Epithelial cell of esophagus (primary cell): Measurements from ENCODE around the gene CD86.

Experiments
- DNase-seq: peaks from one replicate; pipeline ENCODE4 v3.0.0; 2010; ENCODE audit warnings: low read depth
- H3K4me3 ChIP-seq: 2 replicates; pipeline ENCODE4 v1.5.1; 2011; ENCODE audit warnings: mild to moderate bottlenecking, low read length, control low read depth
- TF ChIP-seq, protein P1 (sequence below): IDR thresholded peaks from 2 replicates; pipeline ENCODE4 v1.5.1; 2011; ENCODE audit warnings: low read depth, mild to moderate bottlenecking, low read length, control low read depth, inconsistent platforms; ENCODE audit not compliant: insufficient read depth; ENCODE audit errors: missing control alignments

Gene CD86

DNA sequence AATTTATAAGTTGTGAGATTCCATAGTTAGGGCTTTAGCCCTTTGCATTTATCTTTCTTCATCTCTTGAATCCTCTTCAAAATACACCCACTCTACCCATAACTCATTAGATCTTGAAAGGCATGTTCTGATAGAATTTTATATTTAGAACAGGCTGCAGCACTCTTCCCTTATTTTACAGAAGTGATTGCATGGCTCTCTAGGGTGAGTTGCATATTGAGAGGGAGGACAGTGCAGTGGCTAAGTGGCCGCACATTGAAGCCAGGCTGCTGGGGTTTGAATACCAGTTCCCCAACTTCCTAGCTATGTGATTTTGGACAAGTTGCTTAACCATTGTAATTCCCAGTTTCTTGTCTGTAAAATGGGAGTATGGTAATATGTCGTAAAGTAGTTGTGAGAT lies 2.5 kb downstream of the CD86 start:
- TF ChIP-seq, protein P1, sequence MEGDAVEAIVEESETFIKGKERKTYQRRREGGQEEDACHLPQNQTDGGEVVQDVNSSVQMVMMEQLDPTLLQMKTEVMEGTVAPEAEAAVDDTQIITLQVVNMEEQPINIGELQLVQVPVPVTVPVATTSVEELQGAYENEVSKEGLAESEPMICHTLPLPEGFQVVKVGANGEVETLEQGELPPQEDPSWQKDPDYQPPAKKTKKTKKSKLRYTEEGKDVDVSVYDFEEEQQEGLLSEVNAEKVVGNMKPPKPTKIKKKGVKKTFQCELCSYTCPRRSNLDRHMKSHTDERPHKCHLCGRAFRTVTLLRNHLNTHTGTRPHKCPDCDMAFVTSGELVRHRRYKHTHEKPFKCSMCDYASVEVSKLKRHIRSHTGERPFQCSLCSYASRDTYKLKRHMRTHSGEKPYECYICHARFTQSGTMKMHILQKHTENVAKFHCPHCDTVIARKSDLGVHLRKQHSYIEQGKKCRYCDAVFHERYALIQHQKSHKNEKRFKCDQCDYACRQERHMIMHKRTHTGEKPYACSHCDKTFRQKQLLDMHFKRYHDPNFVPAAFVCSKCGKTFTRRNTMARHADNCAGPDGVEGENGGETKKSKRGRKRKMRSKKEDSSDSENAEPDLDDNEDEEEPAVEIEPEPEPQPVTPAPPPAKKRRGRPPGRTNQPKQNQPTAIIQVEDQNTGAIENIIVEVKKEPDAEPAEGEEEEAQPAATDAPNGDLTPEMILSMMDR = no peak
- DNase-seq = no peak
- no peak overlapping the region for H3K4me3 ChIP-seq

DNA sequence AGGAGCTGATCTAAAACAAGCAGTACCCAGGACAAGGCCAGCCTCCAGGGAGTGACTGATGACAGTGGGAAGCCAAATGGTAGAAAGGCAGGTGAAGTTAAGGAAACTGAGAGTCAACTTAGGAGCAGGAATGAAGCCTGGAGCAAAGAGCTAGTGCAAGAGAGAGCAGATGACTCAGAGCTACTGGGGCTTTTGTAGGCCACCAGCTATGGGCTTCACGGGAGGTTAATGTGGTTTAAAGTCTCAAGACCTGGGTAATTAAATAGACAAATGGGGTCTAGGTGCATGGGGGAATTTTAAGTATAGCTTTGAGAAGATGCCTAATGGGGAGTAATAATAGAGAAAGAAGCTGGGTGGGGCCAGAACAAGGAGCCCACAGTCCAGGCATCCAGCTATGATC lies 3.1 kb downstream of the CD86 start:
- DNase-seq = peak; percentile 15
- TF ChIP-seq, protein P1 = no peak
- no peak overlapping the region for H3K4me3 ChIP-seq

DNA sequence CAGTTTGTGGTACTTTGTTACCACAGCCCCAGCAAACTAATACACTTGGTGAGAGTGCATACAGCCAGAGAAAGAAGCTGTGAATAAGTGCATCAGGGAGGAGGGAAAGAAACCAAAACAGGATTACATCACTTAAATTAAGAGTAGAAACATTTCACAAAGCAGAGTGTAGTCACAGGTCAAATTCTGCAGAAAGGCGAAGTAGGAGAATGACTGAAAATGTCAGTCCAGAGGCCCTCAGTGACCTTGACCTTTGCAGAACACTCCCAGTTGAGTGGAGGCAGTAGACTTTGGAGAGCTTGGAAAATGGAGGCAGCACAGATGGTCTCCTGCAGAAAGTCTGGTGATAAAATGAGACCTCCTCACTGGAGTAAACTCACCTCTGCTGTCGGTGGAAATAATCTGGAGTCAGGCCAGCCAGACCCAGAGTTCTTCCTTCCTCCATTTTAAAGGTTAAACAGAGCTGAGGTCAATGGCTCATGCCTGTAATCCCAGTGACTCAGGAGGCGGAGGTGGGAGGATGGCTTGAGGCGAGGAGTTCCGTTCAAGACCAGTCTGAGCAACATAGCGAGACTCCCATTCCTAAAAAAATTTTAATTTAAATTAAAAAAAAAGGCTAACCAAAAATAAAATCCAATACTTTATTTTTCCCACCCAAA lies 5.0 kb downstream of the CD86 start:
- DNase-seq = peak; percentile 43
- TF ChIP-seq, protein P1 = no peak
- no peak overlapping the region for H3K4me3 ChIP-seq

DNA sequence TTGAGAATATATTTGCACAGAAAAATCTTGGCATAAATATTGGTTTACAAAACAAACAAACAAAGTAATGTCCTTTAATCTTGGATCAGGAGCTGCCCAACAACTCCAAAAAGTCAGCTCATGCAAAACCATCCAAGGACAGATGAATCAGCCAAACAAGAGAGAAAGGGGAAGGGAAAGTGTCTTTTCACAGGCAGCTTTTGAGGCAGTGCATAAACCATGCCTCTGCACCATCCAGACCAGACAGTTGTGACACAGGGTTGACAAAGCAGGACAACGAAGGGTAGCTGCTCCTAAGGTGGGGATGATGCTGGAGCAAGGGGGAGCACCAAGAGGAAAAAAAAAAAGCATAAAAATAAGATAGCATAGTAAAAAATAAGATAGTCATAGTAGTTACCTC lies 8.7 kb downstream of the CD86 start:
- no peak for DNase-seq
- TF ChIP-seq, protein P1 = no peak
- H3K4me3 ChIP-seq = no peak overlapping the region

DNA sequence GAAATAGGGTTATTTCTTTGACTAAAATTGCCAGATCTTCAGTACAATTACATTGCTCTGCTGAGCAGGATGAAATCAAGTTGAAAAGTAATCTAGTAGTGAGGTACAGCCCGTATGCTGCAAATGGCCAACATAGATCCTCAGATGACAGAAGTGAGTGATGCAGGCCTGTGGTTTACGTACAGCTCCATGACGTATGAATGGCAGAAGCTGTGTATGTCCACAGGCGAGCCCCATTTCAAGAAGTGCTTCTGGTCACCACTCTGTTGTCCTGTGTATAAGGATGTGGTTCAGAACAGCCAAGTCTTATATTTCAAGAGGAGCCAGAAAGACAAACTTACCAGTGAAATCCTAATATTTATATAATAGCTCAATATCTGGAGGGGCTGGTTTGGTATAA lies 9.2 kb downstream of the CD86 start:
- no peak for DNase-seq
- H3K4me3 ChIP-seq = no peak overlapping the region
- TF ChIP-seq, protein P1 = no peak

DNA sequence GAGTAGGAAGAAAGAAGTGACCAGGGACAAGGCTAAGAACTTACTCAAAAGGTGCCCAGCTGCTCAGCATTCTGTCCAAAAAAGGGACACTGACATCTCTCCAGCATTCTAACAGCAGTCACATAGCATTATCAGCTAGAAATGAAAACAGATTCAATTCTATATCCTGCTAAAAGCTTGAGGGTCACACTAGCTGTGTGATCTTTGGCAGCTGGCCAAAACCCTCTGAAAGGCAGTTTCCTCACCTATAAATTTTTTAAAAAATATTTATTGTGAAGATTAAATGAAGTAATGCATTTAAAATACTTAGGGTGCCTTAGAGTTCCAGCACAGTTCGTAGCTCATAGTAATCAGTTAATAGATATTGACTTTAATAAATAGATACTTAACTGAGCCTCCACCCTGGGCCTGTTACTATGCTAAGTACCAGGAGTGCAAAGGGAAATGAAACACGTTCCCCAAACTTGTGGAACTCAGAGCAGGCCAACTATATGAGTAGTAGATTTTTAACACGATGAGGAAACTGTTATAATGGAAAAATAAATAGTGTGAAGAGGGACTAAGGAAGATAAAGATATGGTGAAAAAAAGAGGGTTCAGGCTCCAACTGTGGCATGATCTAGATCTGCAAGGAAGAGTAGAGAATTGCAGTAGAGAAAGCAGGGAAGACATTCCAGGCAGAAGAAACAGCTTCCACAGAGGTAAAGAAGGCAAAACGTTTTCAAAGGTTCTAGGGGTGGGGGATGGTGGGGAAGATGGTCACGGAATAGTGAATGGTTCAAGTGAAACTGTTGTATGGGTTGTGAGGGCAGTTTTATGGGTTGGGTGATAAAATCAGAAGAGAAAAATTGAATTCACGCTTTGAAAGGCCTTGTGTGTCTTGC lies 11.4 kb downstream of the CD86 start:
- H3K4me3 ChIP-seq = no peak overlapping the region
- DNase-seq = no peak
- TF ChIP-seq, protein P1 = no peak
